ENCODE data around the gene KHDC3L. TPM values are rescaled to one million over a fixed set of nuclear protein-coding genes. Genes with fewer than 3 reads are reported as not detected.

The KHDC3L gene
- total RNA-seq, 1 experiment from 2014 or later: not detected

DNA sequence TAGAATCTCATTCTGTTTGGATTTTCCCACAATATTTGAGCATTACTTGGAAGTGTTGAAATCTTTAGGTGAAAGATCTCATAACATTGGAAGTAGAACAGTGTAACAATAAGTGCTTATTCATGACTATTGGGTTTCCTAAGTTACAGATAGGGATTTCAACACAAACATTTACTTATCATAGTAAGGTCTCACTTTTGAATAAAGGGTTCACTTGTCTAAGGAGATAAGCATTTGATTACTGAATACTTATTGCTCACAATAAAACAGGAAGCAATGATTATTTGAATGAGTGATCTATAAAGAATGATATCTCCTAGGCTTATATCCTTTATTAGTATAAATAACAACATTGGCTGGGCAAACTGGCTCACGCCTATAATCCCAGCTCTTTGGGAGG is 46.9 kb downstream of the KHDC3L start:
- no peak overlapping the region for H3K4me3 ChIP-seq (ENCODE audit: low read depth, low read length, poor library complexity, severe bottlenecking)
- no TSS peak for BruUV-seq (replicated peaks)
- no peak for DNase-seq (ENCODE audit: low spot score)
- H3K36me3 ChIP-seq (ENCODE audit: insufficient read depth, low read length, poor library complexity, severe bottlenecking): no peaks in the 10 kb centered on the region
- ChIA-PET POLR2A (ENCODE audit: low non-redundant PET) (no interaction called here), CTCF (no interaction called here)
- H3K27ac ChIP-seq (ENCODE audit: low read depth, low read length, poor library complexity, severe bottlenecking): no peak overlapping the region
- H3K9me3 ChIP-seq (ENCODE audit: low read depth, low read length, poor library complexity, severe bottlenecking): no peaks in the 10 kb centered on the region
- no peaks in the 10 kb centered on the region for H3K4me1 ChIP-seq (ENCODE audit: insufficient read depth, low read length, poor library complexity, severe bottlenecking)
- H3K27me3 ChIP-seq (replicated peaks; ENCODE audit: insufficient read depth, low read depth, low read length, poor library complexity): no peaks in the 10 kb centered on the region
- intact Hi-C loops (cut with micrococcal nuclease; ENCODE audit: unreplicated experiment): no loop called here
- TF ChIP-seq EZH2 (IDR thresholded peaks at IDR 0.05; ENCODE audit: borderline replicate concordance, low read depth, low read length, poor library complexity, severe bottlenecking): no peak
- TF ChIP-seq, protein P1, sequence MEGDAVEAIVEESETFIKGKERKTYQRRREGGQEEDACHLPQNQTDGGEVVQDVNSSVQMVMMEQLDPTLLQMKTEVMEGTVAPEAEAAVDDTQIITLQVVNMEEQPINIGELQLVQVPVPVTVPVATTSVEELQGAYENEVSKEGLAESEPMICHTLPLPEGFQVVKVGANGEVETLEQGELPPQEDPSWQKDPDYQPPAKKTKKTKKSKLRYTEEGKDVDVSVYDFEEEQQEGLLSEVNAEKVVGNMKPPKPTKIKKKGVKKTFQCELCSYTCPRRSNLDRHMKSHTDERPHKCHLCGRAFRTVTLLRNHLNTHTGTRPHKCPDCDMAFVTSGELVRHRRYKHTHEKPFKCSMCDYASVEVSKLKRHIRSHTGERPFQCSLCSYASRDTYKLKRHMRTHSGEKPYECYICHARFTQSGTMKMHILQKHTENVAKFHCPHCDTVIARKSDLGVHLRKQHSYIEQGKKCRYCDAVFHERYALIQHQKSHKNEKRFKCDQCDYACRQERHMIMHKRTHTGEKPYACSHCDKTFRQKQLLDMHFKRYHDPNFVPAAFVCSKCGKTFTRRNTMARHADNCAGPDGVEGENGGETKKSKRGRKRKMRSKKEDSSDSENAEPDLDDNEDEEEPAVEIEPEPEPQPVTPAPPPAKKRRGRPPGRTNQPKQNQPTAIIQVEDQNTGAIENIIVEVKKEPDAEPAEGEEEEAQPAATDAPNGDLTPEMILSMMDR (conservative IDR thresholded peaks at IDR 0.05; ENCODE audit: low read depth, low read length): no peak

DNA sequence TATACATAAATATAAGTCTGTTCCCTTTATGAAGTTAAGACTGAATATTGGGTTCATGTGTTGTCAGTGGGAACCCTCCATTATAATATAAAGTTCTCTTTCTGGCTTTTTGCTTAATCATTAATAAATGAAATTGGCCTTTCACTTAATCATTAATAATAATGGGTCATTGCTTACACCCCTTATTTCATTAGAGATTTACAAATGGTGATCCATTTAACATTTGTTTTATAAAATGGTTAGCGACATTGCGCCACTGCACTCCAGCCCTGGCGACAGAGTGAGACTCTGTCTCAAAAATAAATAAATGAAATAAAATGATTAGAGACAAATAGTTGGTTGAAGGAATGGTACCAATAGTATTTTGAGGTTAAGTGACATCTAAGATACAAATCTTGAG is 50.6 kb downstream of the KHDC3L start:
- Histone ChIP-seq H3K27me3 (replicated peaks; ENCODE audit: insufficient read depth, low read depth, low read length, poor library complexity) (no peaks in the 10 kb centered on the region), H3K9me3 (ENCODE audit: low read depth, low read length, poor library complexity, severe bottlenecking) (no peaks in the 10 kb centered on the region), H3K36me3 (ENCODE audit: insufficient read depth, low read length, poor library complexity, severe bottlenecking) (no peaks in the 10 kb centered on the region), H3K27ac (ENCODE audit: low read depth, low read length, poor library complexity, severe bottlenecking) (no peak overlapping the region), H3K4me1 (ENCODE audit: insufficient read depth, low read length, poor library complexity, severe bottlenecking) (no peaks in the 10 kb centered on the region), H3K4me3 (ENCODE audit: low read depth, low read length, poor library complexity, severe bottlenecking) (no peak overlapping the region)
- DNase-seq (ENCODE audit: low spot score): no peak
- BruUV-seq (replicated peaks): no TSS peak
- CTCF ChIA-PET: no interaction called here
- POLR2A ChIA-PET (ENCODE audit: low non-redundant PET): no interaction called here
- intact Hi-C loops (cut with micrococcal nuclease; ENCODE audit: unreplicated experiment): no loop called here
- TF ChIP-seq, protein P1 (conservative IDR thresholded peaks at IDR 0.05; ENCODE audit: low read depth, low read length): no peak
- no peak for TF ChIP-seq EZH2 (IDR thresholded peaks at IDR 0.05; ENCODE audit: borderline replicate concordance, low read depth, low read length, poor library complexity, severe bottlenecking)

Other genes with a start within 250 kb of the KHDC3L start
- gene KHDC1L, start 137.2 kb upstream of the KHDC3L start, total RNA-seq (2021): not detected in 2 replicates
- gene KHDC1, start 99.5 kb upstream of the KHDC3L start, total RNA-seq (2021): 11.1 TPM in 2 replicates
- gene DPPA5, start 8.4 kb upstream of the KHDC3L start, total RNA-seq (2021): not detected in 2 replicates
- gene OOEP, start 7.2 kb downstream of the KHDC3L start, total RNA-seq (2021): not detected in 2 replicates
- gene DDX43, start 32.2 kb downstream of the KHDC3L start, total RNA-seq (2021): not detected in 2 replicates
- gene CGAS, start 89.6 kb downstream of the KHDC3L start, total RNA-seq (2021): 4.2 and 4.6 TPM in 2 replicates
- gene MTO1, start 99.1 kb downstream of the KHDC3L start, total RNA-seq (2021): 44.1 and 50.8 TPM in 2 replicates
- 9,320 and 9,713 TPM in 2 replicates for gene EEF1A1, start 158.4 kb downstream of the KHDC3L start, total RNA-seq (2021)